ENCODE data around the gene CST9.
"Not testable (repeated sequence)": the region's sequence is repeated elsewhere in the genome, so short reads cannot be mapped to it uniquely, and the experiment has no call there.

Gene CST9

GRCh38 chr20:23587631-23588030, 18.1 kb downstream of the CST9 start:
- no peak for DNase-seq (ENCODE audit: low read depth in 2 of 2)

GRCh38 chr20:23586735-23587525, 18.8 kb downstream of the CST9 start:
- DNase-seq (ENCODE audit: low read depth in 2 of 2), result no peak

GRCh38 chr20:23585808-23586734, 19.6 kb downstream of the CST9 start:
- no peak for DNase-seq (ENCODE audit: low read depth in 2 of 2)

GRCh38 chr20:23585449-23585807, 20.3 kb downstream of the CST9 start:
- DNase-seq (ENCODE audit: low read depth in 2 of 2), result no peak

- no peak for DNase-seq (ENCODE audit: low read depth in 2 of 2)
Observed at GRCh38 chr20:23584434-23585199, 21.1 kb downstream of the CST9 start.

GRCh38 chr20:23583526-23583925, 22.2 kb downstream of the CST9 start:
- DNase-seq (ENCODE audit: low read depth in 2 of 2), result no peak

- DNase-seq (ENCODE audit: low read depth in 2 of 2), result no peak
Observed at GRCh38 chr20:23582293-23582692, 23.4 kb downstream of the CST9 start.

GRCh38 chr20:23581833-23582232, 23.9 kb downstream of the CST9 start:
- not testable (repeated sequence) for DNase-seq (ENCODE audit: low read depth in 2 of 2)

- no peak for DNase-seq (ENCODE audit: low read depth in 2 of 2)
Observed at GRCh38 chr20:23574977-23575376, 30.7 kb downstream of the CST9 start.

- no peak for DNase-seq (ENCODE audit: low read depth in 2 of 2)
Observed at GRCh38 chr20:23570178-23570760, 35.4 kb downstream of the CST9 start.

- no peak for DNase-seq (ENCODE audit: low read depth in 2 of 2)
Observed at GRCh38 chr20:23569570-23569969, 36.1 kb downstream of the CST9 start.

GRCh38 chr20:23568971-23569330, 36.8 kb downstream of the CST9 start:
- no peak for DNase-seq (ENCODE audit: low read depth in 2 of 2)

GRCh38 chr20:23568320-23568970, 37.3 kb downstream of the CST9 start, which contains the start of gene CST9L:
TSS of gene CST9L (minus strand) at chr20:23568484. CDS start at chr20:23568450, 34 bp downstream.
- DNase-seq (ENCODE audit: low read depth in 2 of 2), result no peak

- DNase-seq (ENCODE audit: low read depth in 2 of 2), result no peak
Observed at GRCh38 chr20:23566199-23566932, 39.4 kb downstream of the CST9 start.

GRCh38 chr20:23565503-23566045, 40.1 kb downstream of the CST9 start:
- no peak for DNase-seq (ENCODE audit: low read depth in 2 of 2)

- DNase-seq (ENCODE audit: low read depth in 2 of 2), result no peak
Observed at GRCh38 chr20:23564927-23565326, 40.8 kb downstream of the CST9 start.

GRCh38 chr20:23562721-23563342, 42.9 kb downstream of the CST9 start:
- DNase-seq (ENCODE audit: low read depth in 2 of 2), result no peak

GRCh38 chr20:23554401-23554800, 51.3 kb downstream of the CST9 start:
- DNase-seq (ENCODE audit: low read depth in 2 of 2), result no peak
